H9 (cell line): ENCODE results near the gene FHOD1. TPM values are rescaled to one million over a fixed set of nuclear protein-coding genes. Genes with fewer than 3 reads are reported as not detected.

ENCODE experiments used
- DNase-seq: peaks from one replicate; pipeline ENCODE4 v3.0.0-alpha.2; 2017
- H2AFZ ChIP-seq: one replicate; pipeline ENCODE4 v1.6.1; 2013; ENCODE audit warnings: mild to moderate bottlenecking, low read length, control low read depth, moderate library complexity
- H2AK5ac ChIP-seq: 2 replicates; pipeline ENCODE4 v1.6.1; 2013; ENCODE audit warnings: low read length, control low read depth, mixed read lengths; ENCODE audit not compliant: insufficient read length
- H2BK120ac ChIP-seq: one replicate; pipeline ENCODE4 v1.6.1; 2013; ENCODE audit warnings: low read depth, mild to moderate bottlenecking, low read length, control low read depth, inconsistent platforms; ENCODE audit not compliant: poor library complexity, severe bottlenecking
- H2BK12ac ChIP-seq: 2 replicates; pipeline ENCODE4 v1.6.1; 2013; ENCODE audit warnings: low read length, control low read depth, mixed read lengths, low read depth; ENCODE audit not compliant: insufficient read length
- H2BK15ac ChIP-seq: 2 replicates; pipeline ENCODE4 v1.6.1; 2013; ENCODE audit warnings: low read depth, low read length, control low read depth
- H2BK20ac ChIP-seq: one replicate; pipeline ENCODE4 v1.6.1; 2013; ENCODE audit warnings: low read depth, mild to moderate bottlenecking, low read length, control low read depth, inconsistent platforms; ENCODE audit not compliant: poor library complexity, severe bottlenecking
- H2BK5ac ChIP-seq: 2 replicates; pipeline ENCODE4 v1.6.1; 2013; ENCODE audit warnings: low read length, control low read depth, mixed read lengths; ENCODE audit not compliant: insufficient read length
- H3K14ac ChIP-seq: 2 replicates; pipeline ENCODE4 v1.6.1; 2013; ENCODE audit warnings: low read length, control low read depth; ENCODE audit not compliant: insufficient read depth
- H3K18ac ChIP-seq: 2 replicates; pipeline ENCODE4 v1.6.1; 2013; ENCODE audit warnings: low read depth, mild to moderate bottlenecking, mixed read lengths, low read length, control low read depth; ENCODE audit not compliant: insufficient read length
- H3K23ac ChIP-seq: 2 replicates; pipeline ENCODE4 v1.6.1; 2013; ENCODE audit warnings: low read length, control low read depth, mixed read lengths, low read depth; ENCODE audit not compliant: insufficient read length
- H3K23me2 ChIP-seq: 2 replicates; pipeline ENCODE4 v1.6.1; 2013; ENCODE audit warnings: low read depth, mild to moderate bottlenecking, mixed read lengths, low read length, control low read depth; ENCODE audit not compliant: insufficient read length, poor library complexity, severe bottlenecking
- H3K27ac ChIP-seq: 2 replicates; pipeline ENCODE4 v1.5.1; 2013; ENCODE audit warnings: low read length, control low read depth, mixed read lengths, low read depth; ENCODE audit not compliant: insufficient read length
- H3K27me3 ChIP-seq: 2 replicates; pipeline ENCODE4 v1.6.1; 2013; ENCODE audit warnings: low read length, control low read depth, inconsistent platforms; ENCODE audit not compliant: insufficient read depth
- H3K4ac ChIP-seq: 2 replicates; pipeline ENCODE4 v1.6.1; 2013; ENCODE audit warnings: low read depth, mild to moderate bottlenecking, control low read depth, inconsistent platforms, low read length, moderate library complexity
- H3K4me1 ChIP-seq: 2 replicates; pipeline ENCODE4 v1.6.1; 2013; ENCODE audit warnings: low read length, control low read depth, inconsistent platforms; ENCODE audit not compliant: insufficient read depth
- H3K4me2 ChIP-seq: 2 replicates; pipeline ENCODE4 v1.6.1; 2013; ENCODE audit warnings: low read length, control low read depth, mixed read lengths; ENCODE audit not compliant: insufficient read length, insufficient read depth
- H3K56ac ChIP-seq: 2 replicates; pipeline ENCODE4 v1.6.1; 2013; ENCODE audit warnings: low read depth, mild to moderate bottlenecking, mixed read lengths, low read length, control low read depth; ENCODE audit not compliant: insufficient read length
- H3K79me1 ChIP-seq: 2 replicates; pipeline ENCODE4 v1.6.1; 2013; ENCODE audit warnings: low read depth, mild to moderate bottlenecking, moderate library complexity, low read length, control low read depth, inconsistent platforms; ENCODE audit not compliant: insufficient read depth, poor library complexity, severe bottlenecking
- H3K79me2 ChIP-seq: 2 replicates; pipeline ENCODE4 v1.6.1; 2013; ENCODE audit warnings: low read length, control low read depth, inconsistent platforms; ENCODE audit not compliant: insufficient read depth
- H3K9ac ChIP-seq: 2 replicates; pipeline ENCODE4 v1.6.1; 2013; ENCODE audit warnings: low read length, control low read depth, mixed read lengths; ENCODE audit not compliant: insufficient read length; ENCODE audit errors: extremely low read depth
- H3K9me3 ChIP-seq: one replicate; pipeline ENCODE4 v1.6.1; 2013; ENCODE audit warnings: low read depth, low read length, inconsistent platforms; ENCODE audit not compliant: control insufficient read depth
- H3T11ph ChIP-seq: one replicate; pipeline ENCODE4 v1.6.1; 2013; ENCODE audit warnings: mild to moderate bottlenecking, low read length, control low read depth, inconsistent platforms
- H4K20me1 ChIP-seq: one replicate; pipeline ENCODE4 v1.6.1; 2013; ENCODE audit not compliant: control insufficient read depth, insufficient read length, insufficient read depth
- H4K5ac ChIP-seq: 2 replicates; pipeline ENCODE4 v1.6.1; 2013; ENCODE audit warnings: low read depth, mild to moderate bottlenecking, mixed read lengths, low read length, control low read depth; ENCODE audit not compliant: insufficient read length
- H4K8ac ChIP-seq: replicated peaks from 2 replicates; pipeline ENCODE4 v1.6.1; 2013; ENCODE audit warnings: low read length, control low read depth, mixed read lengths, low read depth; ENCODE audit not compliant: insufficient read length
- H4K91ac ChIP-seq: 2 replicates; pipeline ENCODE4 v1.6.1; 2013; ENCODE audit warnings: low read depth, mild to moderate bottlenecking, moderate library complexity, mixed read lengths, low read length, control low read depth; ENCODE audit not compliant: insufficient read length
- H3K27ac Mint-ChIP-seq, 3 experiments: 2 replicates in 2 of 3; 3 replicates in 1 of 3; pipeline ENCODE4 v1.8.0; 2020 to 2021; ENCODE audit warnings: mixed read lengths in 3 of 3, mild to moderate bottlenecking in 1 of 3, moderate library complexity in 1 of 3
- H3K27me3 Mint-ChIP-seq: 2 replicates; pipeline ENCODE4 v1.8.0; 2021; ENCODE audit warnings: low read depth, mild to moderate bottlenecking, moderate library complexity, mixed read lengths
- H3K36me3 Mint-ChIP-seq, 3 experiments: 2 replicates in 2 of 3; 3 replicates in 1 of 3; pipeline ENCODE4 v1.8.0; 2020 to 2021; ENCODE audit warnings: low read depth in 3 of 3, mixed read lengths in 3 of 3; ENCODE audit not compliant: insufficient read depth in 1 of 3
- H3K4me1 Mint-ChIP-seq, 2 experiments: 2 replicates each; pipeline ENCODE4 v1.8.0; 2020; ENCODE audit warnings: mixed read lengths in 2 of 2
- H3K4me3 Mint-ChIP-seq, 2 experiments: 2 replicates in 1 of 2; 3 replicates in 1 of 2; pipeline ENCODE4 v1.8.0; 2020 to 2021; ENCODE audit warnings: mild to moderate bottlenecking in 2 of 2, mixed read lengths in 2 of 2, moderate library complexity in 1 of 2
- H3K9me3 Mint-ChIP-seq, 2 experiments: 2 replicates in 1 of 2; 3 replicates in 1 of 2; pipeline ENCODE4 v1.8.0; 2020; ENCODE audit warnings: mild to moderate bottlenecking in 2 of 2, mixed read lengths in 2 of 2, moderate library complexity in 1 of 2
- WGBS: extraction: QIAGEN DNeasy Blood & Tissue Kit; methylation state at CpG from one replicate; pipeline ENCODE4 v1.1.7; 2013; ENCODE audit warnings: missing lambda C conversion rate, low lambda C conversion rate, mixed read lengths; ENCODE audit not compliant: insufficient read length; ENCODE audit errors: extremely low coverage; 5-methylcytosine and 5-hydroxymethylcytosine counted together
- total RNA-seq: library from RNA; stranded (reverse); gene quantifications from 2 replicates; pipeline ENCODE4 v1.2.1, GENCODE V29; 2021
- TF ChIP-seq, protein P1 (sequence below): fragments of 200-600 bp; sonication (generic); conservative IDR thresholded peaks from 3 replicates; pipeline ENCODE4 v1.8.0; 2021; ENCODE audit warnings: antibody characterized with exemption, mild to moderate bottlenecking

Gene FHOD1
- total RNA-seq, 1 experiment from 2014 or later = 67.0 TPM

DNA sequence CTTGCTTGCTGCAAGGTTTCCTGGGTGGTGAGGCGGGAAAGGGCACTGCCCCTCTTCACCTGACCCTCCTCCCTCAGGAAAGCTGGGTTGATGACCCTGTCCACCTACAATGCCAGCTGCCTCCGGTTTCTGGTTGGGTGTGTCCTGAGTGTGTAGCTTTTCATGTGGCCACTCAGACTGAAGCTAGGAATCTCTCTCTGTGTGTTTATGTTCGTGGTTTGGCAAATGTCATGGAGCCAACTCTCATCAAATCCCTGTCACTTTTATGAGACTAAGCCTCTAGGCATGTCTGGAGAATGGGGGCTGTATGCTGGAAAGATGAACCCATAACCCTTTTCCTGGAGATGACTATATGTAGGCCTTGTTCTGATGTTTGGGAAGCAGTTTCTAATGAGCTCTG lies 49.1 kb upstream of the FHOD1 start:
- Histone ChIP-seq H4K5ac (no peak overlapping the region), H3K27ac (no peak overlapping the region), H3K27me3 (no peaks in the 10 kb centered on the region; the same call in 1 of the 2 replicates), H3T11ph (no peak overlapping the region), H3K14ac (no peak overlapping the region), H2BK15ac (no peak overlapping the region), H2BK5ac (no peak overlapping the region), H2AK5ac (no peak overlapping the region), H3K79me1 (no peaks in the 10 kb centered on the region), H3K4ac (no peak overlapping the region), H2BK120ac (no peak overlapping the region), H3K4me2 (no peak overlapping the region), H3K18ac (no peak overlapping the region), H3K9ac (no peak overlapping the region), H3K56ac (no peak overlapping the region), H4K8ac (no peak overlapping the region), H4K91ac (no peak overlapping the region), H3K23me2 (no peaks in the 10 kb centered on the region), H4K20me1 (no peaks in the 10 kb centered on the region), H3K23ac (no peak overlapping the region), H2BK20ac (no peak overlapping the region), H3K4me1 (no peaks in the 10 kb centered on the region), H3K79me2 (no peaks in the 10 kb centered on the region), H3K9me3 (no peaks in the 10 kb centered on the region), H2AFZ (no peak overlapping the region), H2BK12ac (no peak overlapping the region)
- WGBS = no CpG with 5 or more reads among the region's 3 CpGs
- no peaks in the 10 kb centered on the region for H3K9me3 Mint-ChIP-seq
- no peaks in the 10 kb centered on the region for H3K36me3 Mint-ChIP-seq
- H3K27me3 Mint-ChIP-seq = peaks cover 61% of the 10 kb centered on the region
- DNase-seq = no peak
- no peak overlapping the region for H3K4me3 Mint-ChIP-seq
- H3K27ac Mint-ChIP-seq = no peak overlapping the region
- TF ChIP-seq, protein P1, sequence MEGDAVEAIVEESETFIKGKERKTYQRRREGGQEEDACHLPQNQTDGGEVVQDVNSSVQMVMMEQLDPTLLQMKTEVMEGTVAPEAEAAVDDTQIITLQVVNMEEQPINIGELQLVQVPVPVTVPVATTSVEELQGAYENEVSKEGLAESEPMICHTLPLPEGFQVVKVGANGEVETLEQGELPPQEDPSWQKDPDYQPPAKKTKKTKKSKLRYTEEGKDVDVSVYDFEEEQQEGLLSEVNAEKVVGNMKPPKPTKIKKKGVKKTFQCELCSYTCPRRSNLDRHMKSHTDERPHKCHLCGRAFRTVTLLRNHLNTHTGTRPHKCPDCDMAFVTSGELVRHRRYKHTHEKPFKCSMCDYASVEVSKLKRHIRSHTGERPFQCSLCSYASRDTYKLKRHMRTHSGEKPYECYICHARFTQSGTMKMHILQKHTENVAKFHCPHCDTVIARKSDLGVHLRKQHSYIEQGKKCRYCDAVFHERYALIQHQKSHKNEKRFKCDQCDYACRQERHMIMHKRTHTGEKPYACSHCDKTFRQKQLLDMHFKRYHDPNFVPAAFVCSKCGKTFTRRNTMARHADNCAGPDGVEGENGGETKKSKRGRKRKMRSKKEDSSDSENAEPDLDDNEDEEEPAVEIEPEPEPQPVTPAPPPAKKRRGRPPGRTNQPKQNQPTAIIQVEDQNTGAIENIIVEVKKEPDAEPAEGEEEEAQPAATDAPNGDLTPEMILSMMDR = no peak
- H3K4me1 Mint-ChIP-seq = peaks cover 6 to 7% of the 10 kb centered on the region in 2 experiments
